Gastrocnemius medialis (tissue), 4 donors: ENCODE measurements around the gene RPA1. TPM values are rescaled to one million over a fixed set of nuclear protein-coding genes. Genes with fewer than 3 reads are reported as not detected.
"Not testable (repeated sequence)": the region's sequence is repeated elsewhere in the genome, so short reads cannot be mapped to it uniquely, and the experiment has no call there.

Experiments used
- ATAC-seq, 2 donors: fragments of 150-250 bp; one replicate each; pipeline ENCODE4 v1.9.1; 2016
- DNase-seq, 2 donors: peaks; one replicate each; pipeline ENCODE4 v3.0.0-alpha.2; 2019
- H3K27ac ChIP-seq, 4 donors: fragments of 200-600 bp; sonication (generic); 1 replicate in 1 of 4; 2 replicates in 3 of 4; pipeline ENCODE4 v1.5.1; 2016 to 2018; ENCODE audit warnings: mild to moderate bottlenecking in 2 of 4, moderate library complexity in 1 of 4
- H3K27me3 ChIP-seq, 3 donors: fragments of 200-600 bp; sonication (generic) in 2 of 3; 1 replicate in 1 of 3; 2 replicates in 2 of 3; pipeline versions ENCODE4 v1.5.1 to v1.6.0; 2016 to 2019; ENCODE audit warnings: mild to moderate bottlenecking in 1 of 3, moderate library complexity in 1 of 3
- H3K36me3 ChIP-seq, 2 donors: fragments of 200-600 bp; sonication (generic) in 1 of 2; one replicate each; pipeline ENCODE4 v1.5.1; 2017 to 2018
- H3K4me1 ChIP-seq, 2 donors: fragments of 200-600 bp; sonication (generic) in 1 of 2; one replicate each; pipeline ENCODE4 v1.5.1; 2016 to 2017; ENCODE audit warnings: mild to moderate bottlenecking in 2 of 2
- H3K4me3 ChIP-seq, 4 donors: fragments of 200-600 bp; sonication (generic) in 3 of 4; 1 replicate in 1 of 4; 2 replicates in 3 of 4; pipeline ENCODE4 v1.5.1; 2016 to 2019; ENCODE audit warnings: mild to moderate bottlenecking in 2 of 4
- H3K9me3 ChIP-seq, 3 donors: fragments of 200-600 bp; sonication (generic) in 2 of 3; 1 replicate in 1 of 3; 2 replicates in 2 of 3; pipeline ENCODE4 v1.5.1; 2016 to 2019
- POLR2A ChIP-seq, 2 donors: fragments of 450-650 bp; IDR thresholded peaks; one replicate each; pipeline ENCODE4 v1.6.1; 2017; ENCODE audit warnings: antibody characterized with exemption in 2 of 2, mild to moderate bottlenecking in 2 of 2, moderate library complexity in 2 of 2
- in situ Hi-C, 4 donors: fragments of 200-750 bp; cut with MboI; loops; one replicate each; pipeline versions ENCODE4 v1.15.0 to v1.8.0; 2017; ENCODE audit warnings: low sequenced_read_pairs in 4 of 4
- intact Hi-C: fragments of 100-400 bp; cut with DNase I; formaldehyde crosslinking; loops from one replicate; pipeline ENCODE4 v1.15.1; 2023; ENCODE audit warnings: low total_unique reads
- total RNA-seq, 4 donors: library from RNA; depleted of rRNA; stranded (reverse); fragments of >200 nt; gene quantifications; one replicate each; pipeline versions ENCODE4 v1.1.0 to v1.2.3, GENCODE V29; 2016
- TF ChIP-seq, protein P1 (sequence below), 5 experiments: fragments of 450-650 bp in 3 of 5; fragments of 200-600 bp in 2 of 5; sonication (generic) in 2 of 5; IDR thresholded peaks in 4 of 5; conservative IDR thresholded peaks in 1 of 5; 1 replicate in 4 of 5; 2 replicates in 1 of 5; pipeline ENCODE4 v1.5.1; 2016 to 2019; ENCODE audit warnings: antibody characterized with exemption in 5 of 5, mild to moderate bottlenecking in 3 of 5, moderate library complexity in 3 of 5

Gene RPA1
- total RNA-seq, 4 donors from 2014 or later, result 26.5 to 46.8 (median 34.9) TPM

GRCh38 chr17:1792495-1793446, 37.0 kb upstream of the RPA1 start:
- peaks cover 44 to 56% of the 10 kb centered on the region in 2 donors for H3K4me1 ChIP-seq
- no peak for ATAC-seq
- H3K36me3 ChIP-seq, result no peaks in the 10 kb centered on the region
- no peak overlapping the region for H3K4me3 ChIP-seq
- no peaks in the 10 kb centered on the region for H3K27me3 ChIP-seq
- in situ Hi-C loops (loop anchor here in 1 of 4 donors (25.0 kb wide), 1 partner anchor 130 kb away; no protein-coding TSS in a partner anchor), intact Hi-C loops (no loop called here)
- peak overlapping the region; percentile 54 to 100 (median 70) for H3K27ac ChIP-seq
- TF ChIP-seq, protein P1, sequence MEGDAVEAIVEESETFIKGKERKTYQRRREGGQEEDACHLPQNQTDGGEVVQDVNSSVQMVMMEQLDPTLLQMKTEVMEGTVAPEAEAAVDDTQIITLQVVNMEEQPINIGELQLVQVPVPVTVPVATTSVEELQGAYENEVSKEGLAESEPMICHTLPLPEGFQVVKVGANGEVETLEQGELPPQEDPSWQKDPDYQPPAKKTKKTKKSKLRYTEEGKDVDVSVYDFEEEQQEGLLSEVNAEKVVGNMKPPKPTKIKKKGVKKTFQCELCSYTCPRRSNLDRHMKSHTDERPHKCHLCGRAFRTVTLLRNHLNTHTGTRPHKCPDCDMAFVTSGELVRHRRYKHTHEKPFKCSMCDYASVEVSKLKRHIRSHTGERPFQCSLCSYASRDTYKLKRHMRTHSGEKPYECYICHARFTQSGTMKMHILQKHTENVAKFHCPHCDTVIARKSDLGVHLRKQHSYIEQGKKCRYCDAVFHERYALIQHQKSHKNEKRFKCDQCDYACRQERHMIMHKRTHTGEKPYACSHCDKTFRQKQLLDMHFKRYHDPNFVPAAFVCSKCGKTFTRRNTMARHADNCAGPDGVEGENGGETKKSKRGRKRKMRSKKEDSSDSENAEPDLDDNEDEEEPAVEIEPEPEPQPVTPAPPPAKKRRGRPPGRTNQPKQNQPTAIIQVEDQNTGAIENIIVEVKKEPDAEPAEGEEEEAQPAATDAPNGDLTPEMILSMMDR (IDR thresholded peaks at IDR 0.05 in 4 of 5, conservative IDR thresholded peaks at IDR 0.05 in 1 of 5), result no peak
- no peak for TF ChIP-seq POLR2A (IDR thresholded peaks at IDR 0.05)
- DNase-seq, result no peak
- no peaks in the 10 kb centered on the region for H3K9me3 ChIP-seq

DNA sequence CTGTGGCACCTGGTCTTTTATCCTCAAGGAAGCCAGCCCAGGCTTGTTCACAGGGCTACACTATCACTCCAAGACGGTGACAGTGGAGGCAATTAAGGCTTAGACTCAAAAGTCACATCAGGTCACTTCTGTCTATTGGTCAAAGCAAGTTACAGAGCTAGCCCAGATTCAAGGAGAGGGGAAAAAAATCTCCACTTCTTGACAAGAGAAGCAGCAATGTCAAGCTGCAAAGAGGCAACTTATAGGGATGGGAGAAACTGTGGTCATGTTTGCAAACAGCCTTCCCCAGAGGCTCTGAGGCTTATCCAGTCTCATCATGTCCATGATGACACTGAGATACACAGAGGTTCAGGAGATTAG, 36.4 kb upstream of the RPA1 start:
- intact Hi-C loops, result no loop called here
- no peak for ATAC-seq
- in situ Hi-C loops, result loop anchor here in 1 of 4 donors (25.0 kb wide), 1 partner anchor 131 kb away; no protein-coding TSS in a partner anchor

DNA sequence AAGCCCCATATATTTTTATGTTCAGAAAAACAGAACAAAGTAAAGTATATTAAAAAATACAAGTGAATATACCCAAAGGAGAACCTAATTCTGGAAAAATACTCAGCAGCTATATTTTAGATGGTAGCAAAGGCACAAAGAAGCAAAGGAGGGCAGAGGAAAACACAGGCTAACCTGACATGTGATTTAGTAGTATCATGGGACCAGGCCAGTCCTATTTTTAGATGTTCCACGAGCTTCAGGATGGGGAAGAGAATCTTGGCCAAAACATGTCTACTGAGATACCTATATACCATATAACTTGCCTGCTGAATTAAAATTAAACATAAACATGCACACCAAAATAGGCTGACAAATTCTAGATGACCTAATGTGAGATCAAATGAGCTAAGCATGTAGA, 33.0 kb upstream of the RPA1 start:
- ATAC-seq (peak; percentile 92 to 95), DNase-seq (peak; percentile 63 to 68)
- Histone ChIP-seq H3K27me3 (no peaks in the 10 kb centered on the region), H3K27ac (peak overlapping the region; percentile 90 to 97 (median 96)), H3K4me3 (no peak overlapping the region), H3K36me3 (peaks cover 0 to 7% of the 10 kb centered on the region in 2 donors), H3K4me1 (peaks cover 46 to 59% of the 10 kb centered on the region in 2 donors), H3K9me3 (no peaks in the 10 kb centered on the region)
- TF ChIP-seq POLR2A (IDR thresholded peaks at IDR 0.05), result peak; percentile 40 to 58
- TF ChIP-seq, protein P1 (IDR thresholded peaks at IDR 0.05 in 4 of 5, conservative IDR thresholded peaks at IDR 0.05 in 1 of 5), result no peak
- intact Hi-C loops, result loop anchor here (5.0 kb wide), 1 partner anchor 71 kb away; no protein-coding TSS in a partner anchor
- in situ Hi-C loops, result loop anchor here in 1 of 4 donors (25.0 kb wide), 1 partner anchor 134 kb away; no protein-coding TSS in a partner anchor

More for the DNA sequence above, 36.4 kb upstream of the RPA1 start:
- no peaks in the 10 kb centered on the region for H3K9me3 ChIP-seq
- H3K4me3 ChIP-seq, result no peak overlapping the region
- no peaks in the 10 kb centered on the region for H3K36me3 ChIP-seq
- H3K27ac ChIP-seq, result peak overlapping the region; percentile 54 to 100 (median 70)
- peaks cover 43 to 54% of the 10 kb centered on the region in 2 donors for H3K4me1 ChIP-seq
- no peak for DNase-seq
- TF ChIP-seq, protein P1 (IDR thresholded peaks at IDR 0.05 in 4 of 5, conservative IDR thresholded peaks at IDR 0.05 in 1 of 5), result no peak
- TF ChIP-seq POLR2A (IDR thresholded peaks at IDR 0.05), result no peak
- no peaks in the 10 kb centered on the region for H3K27me3 ChIP-seq

DNA sequence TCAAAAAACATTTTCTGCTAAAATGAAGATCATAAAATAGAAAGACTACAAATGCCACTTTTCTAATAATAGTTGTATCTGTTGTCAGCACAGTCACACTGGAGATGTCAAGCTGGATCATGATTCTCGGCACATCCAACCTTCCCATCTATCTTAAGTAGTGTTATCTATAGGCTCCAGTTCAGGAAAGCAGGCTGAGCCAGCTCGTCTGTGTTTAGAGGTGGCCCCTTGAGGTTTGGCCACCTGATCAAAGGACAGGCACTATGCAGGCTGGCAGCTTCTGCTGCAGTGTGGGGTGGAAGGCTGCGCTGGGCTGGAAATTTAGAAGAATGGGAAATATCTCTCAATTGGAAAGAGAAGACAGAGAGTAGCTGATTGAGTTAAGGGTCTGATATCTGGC, 32.5 kb upstream of the RPA1 start:
- Histone ChIP-seq H3K27ac (peak overlapping the region; percentile 90 to 97 (median 96)), H3K27me3 (no peaks in the 10 kb centered on the region), H3K4me3 (no peak overlapping the region), H3K4me1 (peaks cover 46 to 59% of the 10 kb centered on the region in 2 donors), H3K36me3 (peaks cover 0 to 7% of the 10 kb centered on the region in 2 donors), H3K9me3 (no peaks in the 10 kb centered on the region)
- intact Hi-C loops (loop anchor here (5.0 kb wide), 1 partner anchor 70 kb away; no protein-coding TSS in a partner anchor), in situ Hi-C loops (loop anchor here in 1 of 4 donors (25.0 kb wide), 1 partner anchor 135 kb away; no protein-coding TSS in a partner anchor)
- ATAC-seq (peak; percentile 8 to 14), DNase-seq (no peak)
- no peak for TF ChIP-seq POLR2A (IDR thresholded peaks at IDR 0.05)
- TF ChIP-seq, protein P1 (IDR thresholded peaks at IDR 0.05 in 4 of 5, conservative IDR thresholded peaks at IDR 0.05 in 1 of 5), result no peak

DNA sequence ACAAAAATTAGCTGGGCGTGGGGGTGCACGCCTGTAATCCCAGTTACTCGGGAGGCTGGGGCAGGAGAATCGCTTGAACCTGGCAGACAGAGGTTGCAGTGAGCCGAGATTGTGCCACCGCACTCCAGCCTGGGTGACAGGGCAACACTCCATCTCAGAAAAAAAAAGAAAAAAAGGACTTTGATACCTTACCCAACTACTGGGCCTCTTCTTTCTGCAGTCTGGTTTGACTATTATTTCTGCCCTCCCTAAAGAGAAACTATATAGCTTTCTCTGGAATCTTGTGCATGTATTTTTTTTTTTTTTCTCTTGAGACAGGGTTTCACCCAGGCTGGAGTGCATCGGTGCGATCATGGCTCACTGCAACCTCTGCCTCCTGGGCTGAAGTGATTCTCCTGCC, 32.0 kb upstream of the RPA1 start:
- in situ Hi-C loops (loop anchor here in 1 of 4 donors (25.0 kb wide), 1 partner anchor 136 kb away; no protein-coding TSS in a partner anchor), intact Hi-C loops (loop anchor here (5.0 kb wide), 1 partner anchor 69 kb away; no protein-coding TSS in a partner anchor)
- H3K4me3 ChIP-seq, H3K27me3 ChIP-seq, ATAC-seq, H3K36me3 ChIP-seq, DNase-seq, H3K9me3 ChIP-seq: not testable (repeated sequence)
- Histone ChIP-seq H3K4me1 (peaks cover 48 to 59% of the 10 kb centered on the region in 2 donors), H3K27ac (peak overlapping the region; percentile 90 to 97 (median 96))
